Adrenal gland (tissue), 5 donors: Measurements from ENCODE around the gene TUBGCP2.

Source experiments
- CTCF ChIP-seq, 6 experiments: fragments of 450-650 bp in 4 of 6; fragments of 200-600 bp in 2 of 6; sonication (generic) in 1 of 6; IDR thresholded peaks; 1 replicate in 5 of 6; 2 replicates in 1 of 6; pipeline versions ENCODE4 v1.5.1 to v1.8.0; 2016 to 2021; ENCODE audit warnings: antibody characterized with exemption in 6 of 6, mild to moderate bottlenecking in 2 of 6, moderate library complexity in 1 of 6
- POLR2A ChIP-seq, 2 donors: fragments of 450-650 bp; IDR thresholded peaks; one replicate each; pipeline ENCODE4 v1.6.1; 2017; ENCODE audit warnings: antibody characterized with exemption in 2 of 2, mild to moderate bottlenecking in 2 of 2, moderate library complexity in 1 of 2
- donor health status: DM: no; HTN: no; CAD: no.

DNA sequence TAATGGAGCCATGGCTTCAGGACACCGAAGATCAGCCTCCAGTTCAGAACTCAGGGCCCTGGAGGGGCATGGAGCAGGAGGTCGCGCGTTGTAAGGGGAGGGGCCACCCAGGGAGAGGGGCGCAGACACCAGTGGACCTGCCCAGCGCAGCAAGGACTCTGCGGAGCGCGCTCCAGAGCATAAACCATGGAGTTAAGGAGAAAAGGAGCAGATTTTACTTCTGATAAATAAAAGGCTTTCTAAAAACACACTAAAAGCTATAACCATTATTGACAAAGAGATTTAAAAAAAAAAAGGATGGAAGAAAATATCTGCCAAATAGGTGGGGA is 17.5 kb upstream of the TUBGCP2 start:
- no peak for TF ChIP-seq CTCF (IDR thresholded peaks at IDR 0.05)
- TF ChIP-seq POLR2A (IDR thresholded peaks at IDR 0.05): no peak
